HepG2 (cell line): ENCODE measurements around the gene SEPTIN10. TPM values are rescaled to one million over a fixed set of nuclear protein-coding genes. Genes with fewer than 3 reads are reported as not detected.

Experiments
- ASH2L ChIP-seq: fragments of 300-600, 200-600 bp; sonication (generic); IDR thresholded peaks from 2 replicates; pipeline ENCODE4 v1.7.0; 2017; ENCODE audit warnings: low read depth, mild to moderate bottlenecking, moderate library complexity, mixed read lengths, low read length; ENCODE audit not compliant: insufficient read length
- ATF2 ChIP-seq: sonication (generic); formaldehyde crosslinking; IDR thresholded peaks from 2 replicates; pipeline ENCODE4 v1.4.0; 2020; ENCODE audit warnings: missing genetic modification reagents
- GATA4 ChIP-seq: sonication (generic); IDR thresholded peaks from 2 replicates; pipeline ENCODE4 v1.6.1; 2016; ENCODE audit warnings: antibody characterized with exemption, low read depth, borderline replicate concordance
- KLF16 ChIP-seq, 2 experiments: sonication (generic) in 1 of 2; formaldehyde crosslinking in 1 of 2; IDR thresholded peaks; 2 replicates each; pipeline versions ENCODE4 v1.6.1 to v1.8.0; 2016 to 2023; ENCODE audit warnings: missing genetic modification reagents in 2 of 2, missing compliant biosample characterization in 1 of 2
- MBD4 ChIP-seq: IDR thresholded peaks from 2 replicates; pipeline ENCODE4 v1.6.1; 2012; ENCODE audit warnings: low read length, inconsistent platforms, borderline replicate concordance
- NCOA5 ChIP-seq: sonication (generic); formaldehyde crosslinking; IDR thresholded peaks from 2 replicates; pipeline ENCODE4 v1.4.0; 2020; ENCODE audit warnings: missing genetic modification reagents
- NR2F2 ChIP-seq: IDR thresholded peaks from 2 replicates; pipeline ENCODE4 v1.6.1; 2012; ENCODE audit warnings: low read depth, inconsistent platforms, borderline replicate concordance
- PHB2 ChIP-seq: fragments of 450-650 bp; IDR thresholded peaks from 2 replicates; pipeline ENCODE4 v1.6.1; 2018; ENCODE audit not compliant: partially characterized antibody
- ZBTB10 ChIP-seq: sonication (generic); formaldehyde crosslinking; IDR thresholded peaks from 2 replicates; pipeline ENCODE4 v1.4.0; 2020; ENCODE audit warnings: missing genetic modification reagents, borderline replicate concordance
- ZHX2 ChIP-seq, 2 experiments: sonication (generic) in 1 of 2; formaldehyde crosslinking in 1 of 2; IDR thresholded peaks; 2 replicates each; pipeline versions ENCODE4 v1.6.1 to v1.9.0; 2014 to 2022; ENCODE audit warnings: antibody characterized with exemption in 1 of 2, borderline replicate concordance in 1 of 2, inconsistent platforms in 1 of 2, low read depth in 1 of 2, missing genetic modification reagents in 1 of 2
- ZNF276 ChIP-seq: sonication (generic); formaldehyde crosslinking; IDR thresholded peaks from 2 replicates; pipeline ENCODE4 v1.4.0; 2020; ENCODE audit warnings: mild to moderate bottlenecking, low read depth, missing genetic modification reagents
- ZNF468 ChIP-seq: sonication (generic); formaldehyde crosslinking; IDR thresholded peaks from 2 replicates; pipeline ENCODE4 v1.8.0; 2022; ENCODE audit warnings: mild to moderate bottlenecking, moderate library complexity, missing genetic modification reagents
- polyA plus RNA-seq, 8 experiments: library from polyadenylated mRNA; depleted of rRNA in 3 of 8; stranded (reverse) in 7 of 8; unstranded in 1 of 8; fragments of >200 nt; fragmentation: Illumina TruSeq in 4 of 8; extraction: Trizol in 4 of 8; gene quantifications; 2 replicates each; pipeline versions ENCODE4 v1.2.1 to v1.2.3, GENCODE V29; 2011 to 2016; ENCODE audit warnings: low read depth in 4 of 8, missing spikeins in 1 of 8, mixed read lengths in 1 of 8; ENCODE audit not compliant: insufficient read depth in 1 of 8
- total RNA-seq, 5 experiments: library from RNA; depleted of rRNA; stranded (reverse); fragments of >200 nt; fragmentation: Illumina TruSeq; extraction: Trizol; gene quantifications; 2 replicates each; pipeline ENCODE4 v1.2.3, GENCODE V29; 2016; ENCODE audit warnings: low read depth in 1 of 5
- TF ChIP-seq, protein P1 (sequence below): sonication (generic); formaldehyde crosslinking; IDR thresholded peaks from 2 replicates; pipeline ENCODE4 v1.9.0; 2022; ENCODE audit warnings: missing genetic modification reagents, mild to moderate bottlenecking, borderline replicate concordance

The SEPTIN10 gene
- total and polyA plus RNA-seq, 2 of the 13 experiments (the other 11 are each of a cell fraction or from before 2014, with no cell fraction given) = 45.8 to 67.5 TPM

DNA sequence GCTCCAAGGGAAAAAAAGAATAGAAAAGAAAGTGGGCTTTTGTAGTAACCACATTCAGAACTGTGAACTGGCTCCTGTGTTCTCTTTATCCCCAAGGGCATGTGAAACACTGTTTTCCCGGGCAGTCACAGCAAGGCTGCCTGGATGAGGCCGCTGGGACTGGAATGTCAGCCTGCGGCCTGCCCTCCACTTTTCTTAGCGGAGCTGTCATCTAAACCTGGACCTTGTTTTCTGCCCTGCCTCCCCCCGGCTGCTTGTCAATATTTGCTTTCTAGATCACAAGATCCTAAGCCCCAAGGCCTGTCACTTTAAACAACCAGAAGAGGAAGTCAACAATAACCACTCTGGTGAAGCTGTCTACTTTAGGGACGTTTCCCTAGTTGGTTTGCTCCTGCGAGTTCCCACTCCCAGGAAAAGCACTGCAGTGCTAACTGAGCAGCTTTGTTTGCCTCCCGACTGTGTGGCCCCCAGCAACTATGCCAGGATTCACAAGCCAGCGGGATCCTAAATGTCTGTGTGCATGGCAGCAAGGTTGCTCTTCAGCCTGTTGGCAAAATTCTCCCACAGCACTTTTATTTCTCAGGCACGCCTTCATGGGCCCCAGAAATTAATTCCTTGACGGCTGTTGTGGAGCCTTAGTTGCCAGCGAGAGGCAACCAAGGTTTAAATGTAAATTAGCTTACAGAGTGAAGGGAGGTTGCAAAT, 31.0 kb upstream of the SEPTIN10 start (continued):
- TF ChIP-seq, protein P1, sequence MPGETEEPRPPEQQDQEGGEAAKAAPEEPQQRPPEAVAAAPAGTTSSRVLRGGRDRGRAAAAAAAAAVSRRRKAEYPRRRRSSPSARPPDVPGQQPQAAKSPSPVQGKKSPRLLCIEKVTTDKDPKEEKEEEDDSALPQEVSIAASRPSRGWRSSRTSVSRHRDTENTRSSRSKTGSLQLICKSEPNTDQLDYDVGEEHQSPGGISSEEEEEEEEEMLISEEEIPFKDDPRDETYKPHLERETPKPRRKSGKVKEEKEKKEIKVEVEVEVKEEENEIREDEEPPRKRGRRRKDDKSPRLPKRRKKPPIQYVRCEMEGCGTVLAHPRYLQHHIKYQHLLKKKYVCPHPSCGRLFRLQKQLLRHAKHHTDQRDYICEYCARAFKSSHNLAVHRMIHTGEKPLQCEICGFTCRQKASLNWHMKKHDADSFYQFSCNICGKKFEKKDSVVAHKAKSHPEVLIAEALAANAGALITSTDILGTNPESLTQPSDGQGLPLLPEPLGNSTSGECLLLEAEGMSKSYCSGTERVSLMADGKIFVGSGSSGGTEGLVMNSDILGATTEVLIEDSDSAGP = peak; percentile 98
- TF ChIP-seq MBD4 (peak; percentile 83; the same call in 1 of the 2 replicates), ZHX2 (IDR thresholded peaks at IDR 0.05; ENCODE audit: low read depth) (no peak; the same call in 1 of the 2 replicates), ZHX2 (CRISPR knock-in tag; IDR thresholded peaks at IDR 0.05; ENCODE audit: borderline replicate concordance) (peak; percentile 84; the same call in 1 of the 2 replicates), PHB2 (no peak), NR2F2 (peak; percentile 88; the same call in 1 of the 2 replicates), KLF16 (CRISPR knock-in tag; IDR thresholded peaks at IDR 0.05) (peak in 1 of 2 experiments; percentile 97; a peak in 2 of 4 replicates), ZNF276 (CRISPR knock-in tag) (no peak), NCOA5 (no peak), ATF2 (CRISPR knock-in tag) (peak; percentile 89), ZNF468 (no peak), GATA4 (peak; percentile 94), ASH2L (peak; percentile 97), ZBTB10 (peak; percentile 77; the same call in 1 of the 2 replicates)
